VCaP (cell line): ENCODE data around the gene RASSF3.

Source experiments
- H3K27ac ChIP-seq: fragments of 450-650 bp; 2 replicates; pipeline ENCODE4 v1.5.1; 2017
- CTCF ChIP-seq: fragments of 450-650 bp; conservative IDR thresholded peaks from 2 replicates; pipeline ENCODE4 v1.5.1; 2017; ENCODE audit warnings: mild to moderate bottlenecking, moderate library complexity

Gene RASSF3

GRCh38 chr12:64744422-64745258 is 134.3 kb downstream of the RASSF3 start:
- no peak for TF ChIP-seq CTCF
- no peak overlapping the region for H3K27ac ChIP-seq

- 0 out of 2 replicates have a peak overlapping the region, but pooled peaks have one; percentile 8 for H3K27ac ChIP-seq
- TF ChIP-seq CTCF = no peak
Observed at GRCh38 chr12:64745259-64745807, 135.0 kb downstream of the RASSF3 start.

- no peak for TF ChIP-seq CTCF
- H3K27ac ChIP-seq = 0 out of 2 replicates have a peak overlapping the region, but pooled peaks have one; percentile 8
Observed at GRCh38 chr12:64745980-64746379, 135.7 kb downstream of the RASSF3 start.

- no peak overlapping the region for H3K27ac ChIP-seq
- no peak for TF ChIP-seq CTCF
Observed at GRCh38 chr12:64746663-64747062, 136.4 kb downstream of the RASSF3 start.
